Cardiac fibroblast (primary cell): ENCODE results near the gene COL20A1.
"Not testable (repeated sequence)": the region's sequence is repeated elsewhere in the genome, so short reads cannot be mapped to it uniquely, and the experiment has no call there.

Experiments used
- DNase-seq, 2 donors: peaks; one replicate each; pipeline versions ENCODE4 v3.0.0 to v3.0.0-alpha.2; 2010; ENCODE audit warnings: low read depth in 2 of 2
- H3K4me3 ChIP-seq, 2 donors: replicated peaks in 1 of 2; 1 replicate in 1 of 2; 2 replicates in 1 of 2; pipeline ENCODE4 v1.5.1; 2011; ENCODE audit warnings: low read depth in 2 of 2, low read length in 2 of 2, mild to moderate bottlenecking in 2 of 2, moderate library complexity in 1 of 2
- TF ChIP-seq, protein P1 (sequence below): IDR thresholded peaks from one replicate; pipeline ENCODE4 v1.5.1; 2011; ENCODE audit warnings: low read depth, mild to moderate bottlenecking, low read length, inconsistent platforms

Gene COL20A1

DNA sequence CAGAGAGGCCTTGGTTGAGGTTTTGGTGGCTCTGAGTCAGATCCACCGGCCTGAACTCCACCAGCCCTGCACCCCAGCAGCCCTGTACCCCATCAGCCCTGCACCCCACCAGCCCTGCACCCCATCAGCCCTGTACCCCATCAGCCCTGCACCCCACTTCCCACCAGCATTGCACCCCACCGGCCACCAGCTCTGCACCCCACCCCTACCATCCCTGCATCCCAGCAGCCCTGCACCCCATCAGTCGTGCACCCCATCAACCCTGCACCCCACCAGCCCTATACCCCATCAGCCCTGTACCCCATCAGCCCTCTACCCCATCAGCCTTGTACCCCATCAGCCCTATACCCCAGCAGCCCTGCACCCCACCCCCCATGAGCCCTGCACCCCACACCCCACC lies 82.5 kb downstream of the COL20A1 start:
- H3K4me3 ChIP-seq, result no peak overlapping the region
- DNase-seq, result no peak
- TF ChIP-seq, protein P1, sequence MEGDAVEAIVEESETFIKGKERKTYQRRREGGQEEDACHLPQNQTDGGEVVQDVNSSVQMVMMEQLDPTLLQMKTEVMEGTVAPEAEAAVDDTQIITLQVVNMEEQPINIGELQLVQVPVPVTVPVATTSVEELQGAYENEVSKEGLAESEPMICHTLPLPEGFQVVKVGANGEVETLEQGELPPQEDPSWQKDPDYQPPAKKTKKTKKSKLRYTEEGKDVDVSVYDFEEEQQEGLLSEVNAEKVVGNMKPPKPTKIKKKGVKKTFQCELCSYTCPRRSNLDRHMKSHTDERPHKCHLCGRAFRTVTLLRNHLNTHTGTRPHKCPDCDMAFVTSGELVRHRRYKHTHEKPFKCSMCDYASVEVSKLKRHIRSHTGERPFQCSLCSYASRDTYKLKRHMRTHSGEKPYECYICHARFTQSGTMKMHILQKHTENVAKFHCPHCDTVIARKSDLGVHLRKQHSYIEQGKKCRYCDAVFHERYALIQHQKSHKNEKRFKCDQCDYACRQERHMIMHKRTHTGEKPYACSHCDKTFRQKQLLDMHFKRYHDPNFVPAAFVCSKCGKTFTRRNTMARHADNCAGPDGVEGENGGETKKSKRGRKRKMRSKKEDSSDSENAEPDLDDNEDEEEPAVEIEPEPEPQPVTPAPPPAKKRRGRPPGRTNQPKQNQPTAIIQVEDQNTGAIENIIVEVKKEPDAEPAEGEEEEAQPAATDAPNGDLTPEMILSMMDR, result no peak

DNA sequence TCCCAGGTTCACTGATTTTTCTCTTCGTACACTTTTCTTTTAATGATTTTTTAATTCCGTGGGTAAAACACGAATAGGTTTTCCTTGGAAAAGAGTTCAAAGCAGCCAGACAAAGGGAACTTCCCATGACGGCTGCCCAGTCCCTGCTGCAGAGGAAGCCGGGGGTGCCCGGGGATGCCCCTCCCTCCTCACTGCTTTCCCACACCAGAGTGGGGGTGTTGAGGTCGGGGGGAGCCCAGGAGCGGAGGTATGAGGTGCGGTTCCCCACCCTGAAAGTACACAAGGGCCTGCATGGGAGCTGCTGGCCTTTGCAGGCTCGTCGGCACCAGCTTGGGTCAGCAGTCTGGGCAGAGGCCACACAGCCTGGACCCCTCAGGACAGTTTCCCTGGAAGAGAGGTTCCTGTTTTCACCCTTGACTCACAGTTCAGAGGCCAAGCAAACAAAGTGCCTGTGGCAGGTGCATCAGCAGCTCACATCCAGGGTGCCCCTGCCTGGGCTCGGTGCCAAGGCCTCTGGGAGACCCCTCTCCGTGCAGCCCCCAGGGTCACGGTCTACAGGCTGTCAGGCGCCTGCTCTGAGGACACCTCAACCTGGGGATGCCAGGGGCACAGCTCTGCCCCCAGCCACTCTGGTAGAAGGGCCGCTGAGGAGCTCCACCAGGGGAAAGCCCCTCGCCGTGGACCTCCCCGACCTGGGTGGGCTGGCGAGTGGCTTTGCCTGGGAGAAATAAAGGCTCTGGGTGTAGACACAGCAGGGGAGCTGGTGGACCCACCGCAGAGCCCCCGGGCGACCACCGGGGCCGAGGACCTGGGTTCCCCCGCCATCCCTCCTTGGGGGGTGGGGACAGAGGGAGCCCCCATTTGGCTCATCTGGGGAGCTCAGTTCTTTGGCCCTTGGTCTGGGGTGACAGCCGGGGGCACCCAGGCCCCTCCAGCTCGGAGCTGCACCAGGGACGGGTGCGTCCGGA lies 83.6 kb downstream of the COL20A1 start:
- TF ChIP-seq, protein P1, result no peak
- no peak for DNase-seq
- H3K4me3 ChIP-seq, result no peak overlapping the region

DNA sequence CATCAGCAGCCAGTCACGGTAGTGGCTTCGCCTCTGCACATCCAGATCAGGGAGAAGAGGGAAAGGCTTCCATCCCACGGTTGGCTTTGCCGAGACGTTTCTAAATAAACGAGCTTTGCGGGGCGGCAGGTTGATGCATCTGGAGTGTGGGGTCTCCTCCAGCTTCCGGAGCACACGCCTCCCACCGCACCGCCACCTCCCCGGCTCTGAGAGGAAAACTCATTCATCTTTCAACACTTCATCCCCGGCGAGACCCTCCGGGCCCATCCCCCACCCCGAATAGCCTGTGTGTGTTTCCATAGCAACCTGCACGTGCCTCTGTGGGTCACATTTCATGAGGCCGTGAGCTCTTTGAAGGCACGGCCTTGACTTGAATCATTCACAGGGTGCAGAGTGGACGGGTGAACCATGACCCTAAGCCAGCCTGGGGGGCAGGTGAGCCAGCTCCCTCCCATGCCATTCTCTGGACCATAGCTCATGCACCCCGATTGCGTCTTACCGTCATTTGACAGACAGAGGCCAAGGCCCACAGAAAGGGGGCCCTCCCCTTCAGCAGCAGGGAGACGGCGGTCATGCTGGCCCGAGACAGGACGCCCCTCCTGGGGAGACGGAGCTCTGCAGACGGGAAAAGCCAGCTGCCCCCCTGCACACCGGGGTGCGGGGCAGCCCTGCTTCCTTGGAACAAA lies 84.4 kb downstream of the COL20A1 start:
- no peak overlapping the region for H3K4me3 ChIP-seq
- TF ChIP-seq, protein P1, result no peak
- DNase-seq, result no peak

DNA sequence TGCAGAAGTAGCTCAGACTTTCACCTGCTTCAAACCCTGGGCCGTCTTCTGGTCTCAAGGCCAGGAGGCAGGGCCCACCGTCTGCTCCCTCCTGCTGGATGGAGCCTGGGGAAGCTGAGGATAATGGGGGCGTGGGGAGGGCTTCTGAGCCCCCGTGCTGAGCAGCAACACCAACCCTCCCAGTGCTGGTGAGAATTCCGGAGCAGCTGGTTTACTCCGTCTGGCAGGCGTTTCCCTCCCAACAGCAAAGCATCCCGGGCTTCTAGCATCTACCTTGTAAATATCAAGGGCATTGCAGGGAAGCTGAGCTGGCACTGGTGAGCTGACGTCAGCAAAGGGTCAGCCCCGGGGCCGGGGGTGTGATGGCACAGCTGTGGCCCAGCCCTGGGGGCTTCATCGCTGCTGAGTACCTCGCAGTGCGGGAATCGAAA lies 85.0 kb downstream of the COL20A1 start:
- TF ChIP-seq, protein P1, result no peak
- no peak overlapping the region for H3K4me3 ChIP-seq
- DNase-seq, result no peak

DNA sequence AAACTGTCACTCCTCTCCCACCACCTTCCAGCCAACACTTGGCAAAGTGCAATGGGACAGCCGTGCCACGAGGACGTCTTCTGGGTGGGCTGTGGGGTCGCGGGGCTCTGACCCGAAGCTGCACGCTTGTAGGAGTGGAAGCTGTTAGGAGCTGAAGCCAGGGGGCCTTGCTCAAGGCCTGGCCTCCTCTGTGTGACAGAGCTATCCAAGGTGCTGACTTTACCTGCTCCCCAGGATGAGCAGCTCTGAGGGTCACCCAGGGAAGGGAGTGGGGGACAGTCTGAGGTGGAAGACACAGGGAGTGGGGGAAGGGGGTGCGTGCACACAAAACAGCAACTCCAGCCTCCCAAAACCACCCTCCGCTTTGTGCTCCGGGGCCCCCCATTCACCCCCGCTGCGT lies 85.6 kb downstream of the COL20A1 start:
- H3K4me3 ChIP-seq, result no peak overlapping the region
- TF ChIP-seq, protein P1, result no peak
- DNase-seq, result no peak

DNA sequence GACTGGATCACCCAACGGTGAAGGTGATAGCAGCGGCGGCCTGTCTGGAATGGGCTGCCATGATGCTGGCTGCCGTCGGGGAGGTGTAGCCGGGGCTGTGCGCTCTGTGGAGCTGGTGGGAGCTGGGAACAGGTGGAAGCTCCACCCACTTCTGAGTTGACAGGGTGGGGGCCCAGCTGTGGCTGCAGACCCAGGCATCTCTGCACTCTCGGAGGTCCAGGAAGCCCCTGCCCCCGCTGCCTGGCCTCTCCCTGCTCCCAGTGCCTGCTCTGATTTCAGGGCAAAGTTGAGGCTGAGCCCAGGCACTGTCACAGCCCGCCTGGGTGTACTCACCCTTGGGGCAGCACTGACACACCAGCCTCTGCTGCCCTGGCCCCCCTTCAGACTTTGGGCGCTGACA lies 86.3 kb downstream of the COL20A1 start:
- no peak for DNase-seq

DNA sequence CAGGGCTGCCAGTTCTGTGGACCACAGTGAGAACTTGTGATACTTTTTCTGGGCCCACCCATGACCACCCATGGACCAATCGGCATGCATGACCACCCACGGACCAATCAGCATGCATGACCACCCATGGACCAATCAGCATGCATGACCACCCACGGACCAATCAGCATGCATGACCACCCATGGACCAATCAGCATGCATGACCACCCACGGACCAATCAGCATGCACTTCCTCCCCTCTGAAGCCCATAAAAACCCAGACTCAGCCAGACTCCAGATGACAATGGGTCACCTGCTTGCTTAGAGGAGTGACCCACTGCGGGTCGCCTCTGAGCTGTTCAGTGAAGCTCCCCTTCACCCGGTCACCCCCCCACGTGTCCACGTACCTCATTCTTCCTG lies 86.9 kb downstream of the COL20A1 start:
- DNase-seq, H3K4me3 ChIP-seq: not testable (repeated sequence)

More for the DNA sequence above, 86.3 kb downstream of the COL20A1 start:
- TF ChIP-seq, protein P1, result no peak
- no peak overlapping the region for H3K4me3 ChIP-seq
